GM12878 (cell line): ENCODE measurements around the gene ZCCHC8. TPM values are rescaled to one million over a fixed set of nuclear protein-coding genes. Genes with fewer than 3 reads are reported as not detected.
"Not testable (repeated sequence)": the region's sequence is repeated elsewhere in the genome, so short reads cannot be mapped to it uniquely, and the experiment has no call there.

ENCODE experiments used
- ATAC-seq: fragments of 200-7000 bp; cut with Tn5 transposase; 3 replicates; pipeline ENCODE4 v1.9.1; 2020; ENCODE audit warnings: mild to moderate bottlenecking, moderate library complexity
- BruUV-seq: library from RNA; stranded (reverse); fragments of 400-500 nt; replicated peaks from 2 replicates; lab custom pipeline; 2021; lab: Mats Ljungman, UMichigan
- CTCF ChIA-PET: fragments of 300-600 bp; sonication (Branson Sonifier 250); formaldehyde crosslinking; extraction: SDS; loops from one replicate; lab custom pipeline; 2021; ENCODE audit warnings: inconsistent platforms; lab: Yijun Ruan, JAX
- POLR2A ChIA-PET: fragments of 350-600 bp; formaldehyde crosslinking; extraction: SDS; loops from one replicate; lab custom pipeline; 2021; ENCODE audit warnings: inconsistent platforms; lab: Charles Lee
- RAD21 ChIA-PET: fragments of 300-600 bp; sonication (Branson Sonifier 250); formaldehyde crosslinking; loops from one replicate; lab custom pipeline; 2023; ENCODE audit warnings: antibody characterized with exemption; ENCODE audit not compliant: unreplicated experiment; lab: Charles Lee
- SMC1A ChIA-PET: fragments of 300-600 bp; sonication (Branson Sonifier 250); formaldehyde crosslinking; loops from one replicate; lab custom pipeline; 2023; ENCODE audit not compliant: unreplicated experiment, uncharacterized antibody; lab: Charles Lee
- DNase-seq: peaks from one replicate; pipeline ENCODE4 v3.0.0-alpha.2; 2011; ENCODE audit warnings: low read depth, low spot score
- FAIRE-seq: peaks from 3 replicates; lab custom pipeline; 2011; peaks lifted over from hg19 to GRCh38; lab: Jason Lieb, UNC
- H2AFZ ChIP-seq: 2 replicates; pipeline ENCODE4 v1.6.0; 2011; ENCODE audit warnings: low read depth, low read length, control low read depth; ENCODE audit not compliant: control insufficient read depth
- H3K27ac ChIP-seq: 2 replicates; pipeline ENCODE4 v1.5.1; 2011; ENCODE audit warnings: control low read depth; ENCODE audit not compliant: control insufficient read depth, insufficient read depth
- H3K27me3 ChIP-seq, 2 experiments: replicated peaks in 1 of 2; 2 replicates each; pipeline versions ENCODE4 v1.6.0 to v1.6.1; 2011; ENCODE audit warnings: low read length in 1 of 2; ENCODE audit not compliant: control insufficient read depth in 2 of 2, insufficient read depth in 2 of 2
- H3K36me3 ChIP-seq, 2 experiments: 2 replicates each; pipeline ENCODE4 v1.5.1; 2011; ENCODE audit warnings: low read length in 1 of 2; ENCODE audit not compliant: control insufficient read depth in 2 of 2, insufficient read depth in 2 of 2
- H3K4me1 ChIP-seq: 2 replicates; pipeline ENCODE4 v1.6.1; 2011; ENCODE audit warnings: mild to moderate bottlenecking, low read length, moderate library complexity, mixed read lengths; ENCODE audit not compliant: control insufficient read depth, insufficient read depth
- H3K4me2 ChIP-seq: 2 replicates; pipeline ENCODE4 v1.6.0; 2011; ENCODE audit warnings: control low read depth; ENCODE audit not compliant: control insufficient read depth, insufficient read depth
- H3K4me3 ChIP-seq: fragments of 200-600 bp; sonication (generic); 2 replicates; pipeline ENCODE4 v1.5.1; 2016
- H3K79me2 ChIP-seq: 2 replicates; pipeline ENCODE4 v1.6.0; 2011; ENCODE audit warnings: low read length; ENCODE audit not compliant: control insufficient read depth, insufficient read depth
- H3K9ac ChIP-seq: 2 replicates; pipeline ENCODE4 v1.8.0; 2011; ENCODE audit warnings: low read length, control low read depth, mixed read lengths; ENCODE audit not compliant: control insufficient read depth, insufficient read depth
- H3K9me3 ChIP-seq: replicated peaks from 3 replicates; pipeline ENCODE4 v1.5.1; 2011; ENCODE audit warnings: mild to moderate bottlenecking, low read length; ENCODE audit not compliant: control insufficient read depth, insufficient read depth
- H4K20me1 ChIP-seq: 2 replicates; pipeline ENCODE4 v1.6.0; 2011; ENCODE audit not compliant: control insufficient read depth, insufficient read depth
- BRCA1 ChIP-seq: IDR thresholded peaks from 2 replicates; pipeline ENCODE4 v1.6.1; 2011; ENCODE audit warnings: low read depth, low read length, improper control_type of control experiment
- HDAC2 ChIP-seq: fragments of 200-600 bp; sonication (generic); IDR thresholded peaks from 2 replicates; pipeline ENCODE4 v1.6.1; 2017
- MLLT1 ChIP-seq: fragments of 450-650 bp; IDR thresholded peaks from 2 replicates; pipeline ENCODE4 v1.6.1; 2016; ENCODE audit warnings: mild to moderate bottlenecking
- RCOR1 ChIP-seq: conservative IDR thresholded peaks from 2 replicates; pipeline ENCODE4 v1.6.1; 2012; ENCODE audit warnings: low read depth, low read length, improper control_type of control experiment
- TCF3 ChIP-seq: IDR thresholded peaks from 2 replicates; pipeline ENCODE4 v1.6.1; 2012; ENCODE audit warnings: low read depth, mild to moderate bottlenecking, low read length, borderline replicate concordance; ENCODE audit not compliant: insufficient read depth
- ZNF274 ChIP-seq: IDR thresholded peaks from one replicate; pipeline ENCODE4 v1.8.0; 2011; ENCODE audit not compliant: insufficient read length, insufficient read depth
- WGBS: methylation state at CpG from one replicate; pipeline ENCODE4 v1.1.6; 2016; ENCODE audit warnings: low lambda C conversion rate; ENCODE audit not compliant: insufficient replicate concordance, insufficient coverage; ENCODE audit errors: missing lambda C conversion rate; 5-methylcytosine and 5-hydroxymethylcytosine counted together
- in situ Hi-C: fragments of 300-500 bp; cut with MboI; formaldehyde crosslinking; loops from 9 replicates; pipeline ENCODE4 v1.14.3; 2018; ENCODE audit warnings: mixed read lengths
- intact Hi-C: fragments of 100-400 bp; cut with micrococcal nuclease; formaldehyde crosslinking; loops from one replicate; pipeline ENCODE4 v1.14.2; 2022; ENCODE audit not compliant: unreplicated experiment
- polyA plus RNA-seq, 11 experiments: library from polyadenylated mRNA; depleted of rRNA in 4 of 11; unstranded in 6 of 11; stranded (reverse) in 5 of 11; fragments of >200 nt; fragmentation: Nextera tagmentation in 4 of 11; fragmentation: Illumina TruSeq in 1 of 11; extraction: Ambion mirVana in 4 of 11; extraction: Trizol in 1 of 11; gene quantifications; 1 replicate in 1 of 11; 2 replicates in 10 of 11; pipeline versions ENCODE4 v1.2.1 to v1.2.3, GENCODE V29; 2011 to 2016; ENCODE audit warnings: inconsistent platforms in 2 of 11, missing spikeins in 2 of 11, low read depth in 1 of 11
- total RNA-seq, 4 experiments: library from RNA; depleted of rRNA in 3 of 4; stranded (reverse); fragments of >200 nt in 3 of 4; fragmentation: Illumina TruSeq in 1 of 4; extraction: Trizol in 1 of 4; gene quantifications; 2 replicates each; pipeline versions ENCODE4 v1.2.1 to v1.2.3, GENCODE V29; 2013 to 2021
- TF ChIP-seq, protein P1 (sequence below), 3 experiments: IDR thresholded peaks in 2 of 3; conservative IDR thresholded peaks in 1 of 3; 2 replicates each; pipeline ENCODE4 v1.5.1; 2011; ENCODE audit warnings: low read depth in 3 of 3, low read length in 3 of 3, mild to moderate bottlenecking in 3 of 3, control low read depth in 2 of 3, moderate library complexity in 2 of 3, inconsistent platforms in 1 of 3, mixed read lengths in 1 of 3; ENCODE audit not compliant: control insufficient read depth in 2 of 3, insufficient read depth in 1 of 3; ENCODE audit errors: extremely low read depth in 1 of 3
- TF ChIP-seq, protein P2 (sequence below): IDR thresholded peaks from 2 replicates; pipeline ENCODE4 v1.6.1; 2012; ENCODE audit warnings: low read depth, low read length, improper control_type of control experiment

ZCCHC8 gene
- total and polyA plus RNA-seq, 10 of the 15 experiments (the other 5 are each of a cell fraction or from before 2014, with no cell fraction given): 8.8 to 34.8 (median 21.7) TPM

DNA sequence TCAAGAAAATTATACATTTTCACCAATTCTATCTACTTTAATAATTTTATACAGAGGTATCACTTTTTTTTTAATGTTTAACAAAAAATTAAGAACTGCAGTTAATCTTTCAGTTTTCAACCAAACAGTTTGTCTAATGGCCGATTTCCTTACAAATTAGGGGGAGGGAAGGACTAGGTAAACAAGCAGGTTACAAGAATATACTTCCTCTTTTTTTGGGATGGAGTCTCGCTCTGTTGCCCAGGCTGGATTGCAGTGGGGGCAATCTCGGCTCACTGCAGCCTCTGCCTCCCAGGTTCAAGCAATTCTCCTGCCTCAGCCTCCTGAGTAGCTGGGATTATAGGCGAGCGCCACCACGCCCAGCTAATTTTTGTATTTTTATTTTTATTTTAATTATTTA lies 7.5 kb downstream of the ZCCHC8 start:
- RAD21 ChIA-PET: interaction anchor here (1.9 kb wide), 1 partner anchor 93 kb away, joined by 6 read pairs; no protein-coding TSS in a partner anchor
- BruUV-seq, H3K4me2 ChIP-seq, H3K9ac ChIP-seq, in situ Hi-C loops, H3K9me3 ChIP-seq, H3K4me1 ChIP-seq, H3K4me3 ChIP-seq, H3K27me3 ChIP-seq, H2AFZ ChIP-seq, FAIRE-seq, H4K20me1 ChIP-seq, ATAC-seq, POLR2A ChIA-PET, DNase-seq, H3K27ac ChIP-seq, intact Hi-C loops: not testable (repeated sequence)
- SMC1A ChIA-PET: interaction anchor here (1.0 to 1.3 kb wide), 3 partner anchors 21 to 93 kb away, joined by 3 read pairs; no protein-coding TSS in a partner anchor
- Histone ChIP-seq H3K36me3 (peaks cover 6 to 12% of the 10 kb centered on the region in 2 experiments), H3K79me2 (peaks cover 26% of the 10 kb centered on the region)
- CTCF ChIA-PET: interaction anchor here (0.6 to 0.9 kb wide), 2 partner anchors 12 to 130 kb away, joined by 3 read pairs; no protein-coding TSS in a partner anchor
- 63% methylated on average over 6 of the region's 6 CpGs for WGBS

DNA sequence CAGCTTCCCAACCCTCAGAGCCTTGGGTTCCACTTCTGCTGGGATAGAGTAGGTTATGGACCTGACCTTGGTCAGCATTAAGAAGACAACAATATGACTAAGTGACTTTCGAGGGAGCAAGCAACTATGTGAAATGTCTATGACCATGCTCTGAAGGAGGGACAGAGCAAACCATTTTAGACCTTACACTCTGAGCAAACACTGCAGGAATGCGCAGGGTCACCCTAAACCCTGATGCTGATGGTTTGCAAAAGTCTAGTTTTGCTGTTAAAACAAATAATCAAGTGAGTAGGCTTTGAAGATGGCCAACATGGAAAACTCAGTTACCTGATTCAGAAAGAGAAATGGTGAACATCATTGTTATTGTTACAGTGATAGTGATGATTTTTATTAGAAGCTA lies 8.7 kb downstream of the ZCCHC8 start:
- DNase-seq (no peak), FAIRE-seq (no peak), ATAC-seq (no peak)
- RAD21 ChIA-PET: interaction anchor here (1.0 kb wide), 1 partner anchor 9 kb away, joined by 4 read pairs; the partner anchor contains the start of gene ZCCHC8
- no peaks in the 10 kb centered on the region for H3K9me3 ChIP-seq
- CTCF ChIA-PET: interaction anchor here (0.6 to 1.0 kb wide), 3 partner anchors 14 to 18 kb away, joined by 3 read pairs; no protein-coding TSS in a partner anchor
- H3K4me1 ChIP-seq: no peaks in the 10 kb centered on the region
- BruUV-seq: no TSS peak
- H3K4me2 ChIP-seq: no peak overlapping the region
- peaks cover 14% of the 10 kb centered on the region for H3K79me2 ChIP-seq
- 100% methylated on average over 2 of the region's 2 CpGs for WGBS
- H3K27ac ChIP-seq: no peak overlapping the region
- no peaks in the 10 kb centered on the region for H4K20me1 ChIP-seq
- POLR2A ChIA-PET: interaction anchor here (0.6 to 0.7 kb wide), 5 partner anchors 8 to 57 kb away, joined by 3 to 5 read pairs (median 4); no protein-coding TSS in a partner anchor
- no peak overlapping the region for H3K4me3 ChIP-seq
- H2AFZ ChIP-seq: no peak overlapping the region
- in situ Hi-C loops (no loop called here), intact Hi-C loops (no loop called here)
- SMC1A ChIA-PET: interaction anchor here (1.2 to 1.8 kb wide), 4 partner anchors 9 to 32 kb away, joined by 3 to 4 read pairs (median 3); partner anchors contain the start of gene ZCCHC8
- H3K36me3 ChIP-seq: peaks cover 6 to 14% of the 10 kb centered on the region in 2 experiments
- H3K27me3 ChIP-seq: no peaks in the 10 kb centered on the region
- no peak overlapping the region for H3K9ac ChIP-seq
- TF ChIP-seq MLLT1: no peak
- TF ChIP-seq, protein P1, sequence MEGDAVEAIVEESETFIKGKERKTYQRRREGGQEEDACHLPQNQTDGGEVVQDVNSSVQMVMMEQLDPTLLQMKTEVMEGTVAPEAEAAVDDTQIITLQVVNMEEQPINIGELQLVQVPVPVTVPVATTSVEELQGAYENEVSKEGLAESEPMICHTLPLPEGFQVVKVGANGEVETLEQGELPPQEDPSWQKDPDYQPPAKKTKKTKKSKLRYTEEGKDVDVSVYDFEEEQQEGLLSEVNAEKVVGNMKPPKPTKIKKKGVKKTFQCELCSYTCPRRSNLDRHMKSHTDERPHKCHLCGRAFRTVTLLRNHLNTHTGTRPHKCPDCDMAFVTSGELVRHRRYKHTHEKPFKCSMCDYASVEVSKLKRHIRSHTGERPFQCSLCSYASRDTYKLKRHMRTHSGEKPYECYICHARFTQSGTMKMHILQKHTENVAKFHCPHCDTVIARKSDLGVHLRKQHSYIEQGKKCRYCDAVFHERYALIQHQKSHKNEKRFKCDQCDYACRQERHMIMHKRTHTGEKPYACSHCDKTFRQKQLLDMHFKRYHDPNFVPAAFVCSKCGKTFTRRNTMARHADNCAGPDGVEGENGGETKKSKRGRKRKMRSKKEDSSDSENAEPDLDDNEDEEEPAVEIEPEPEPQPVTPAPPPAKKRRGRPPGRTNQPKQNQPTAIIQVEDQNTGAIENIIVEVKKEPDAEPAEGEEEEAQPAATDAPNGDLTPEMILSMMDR (IDR thresholded peaks at IDR 0.05 in 2 of 3, conservative IDR thresholded peaks at IDR 0.05 in 1 of 3; ENCODE audit: control insufficient read depth in 2 of 3, extremely low read depth in 1 of 3, insufficient read depth in 1 of 3, low read depth in 3 of 3, low read length in 3 of 3): no peak
- TF ChIP-seq BRCA1: no peak
- no peak for TF ChIP-seq ZNF274
- no peak for TF ChIP-seq TCF3
- no peak for TF ChIP-seq HDAC2
- TF ChIP-seq, protein P2, sequence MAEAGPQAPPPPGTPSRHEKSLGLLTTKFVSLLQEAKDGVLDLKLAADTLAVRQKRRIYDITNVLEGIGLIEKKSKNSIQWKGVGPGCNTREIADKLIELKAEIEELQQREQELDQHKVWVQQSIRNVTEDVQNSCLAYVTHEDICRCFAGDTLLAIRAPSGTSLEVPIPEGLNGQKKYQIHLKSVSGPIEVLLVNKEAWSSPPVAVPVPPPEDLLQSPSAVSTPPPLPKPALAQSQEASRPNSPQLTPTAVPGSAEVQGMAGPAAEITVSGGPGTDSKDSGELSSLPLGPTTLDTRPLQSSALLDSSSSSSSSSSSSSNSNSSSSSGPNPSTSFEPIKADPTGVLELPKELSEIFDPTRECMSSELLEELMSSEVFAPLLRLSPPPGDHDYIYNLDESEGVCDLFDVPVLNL: no peak
- TF ChIP-seq RCOR1: no peak
